Activated T-cell treated with anti-CD3 and anti-CD28 coated beads, Interleukin-2, amount 50 U/mL, for 72 hours (primary cell): ENCODE measurements around the gene XKR8. TPM values are rescaled to one million over a fixed set of nuclear protein-coding genes. Genes with fewer than 3 reads are reported as not detected.

Experiments
- ATAC-seq, 2 donors: fragments of 150-1000 bp; cut with Tn5 transposase; replicated peaks in 1 of 2; 2 replicates each; pipeline ENCODE4 v1.10.0; 2021; ENCODE audit warnings: moderate library complexity in 2 of 2, mild to moderate bottlenecking in 1 of 2
- DNase-seq, 2 donors: peaks; one replicate each; pipeline ENCODE4 v3.0.0; 2021 to 2022; ENCODE audit warnings: mixed read lengths in 1 of 2
- H3K27ac Mint-ChIP-seq: one replicate; pipeline ENCODE4 v1.8.0; 2022; ENCODE audit warnings: mild to moderate bottlenecking, moderate library complexity, mixed read lengths
- H3K27me3 Mint-ChIP-seq: one replicate; pipeline ENCODE4 v1.8.0; 2022; ENCODE audit warnings: low read depth, mixed read lengths
- H3K36me3 Mint-ChIP-seq, 2 donors: one replicate each; pipeline ENCODE4 v1.8.0; 2022; ENCODE audit warnings: mixed read lengths in 2 of 2, mild to moderate bottlenecking in 1 of 2; ENCODE audit not compliant: insufficient read depth in 2 of 2
- H3K4me1 Mint-ChIP-seq: one replicate; pipeline ENCODE4 v1.8.0; 2022; ENCODE audit warnings: low read depth, mixed read lengths
- H3K4me3 Mint-ChIP-seq, 2 donors: one replicate each; pipeline ENCODE4 v1.8.0; 2022; ENCODE audit warnings: mild to moderate bottlenecking in 2 of 2, mixed read lengths in 2 of 2, moderate library complexity in 2 of 2
- H3K9me3 Mint-ChIP-seq, 2 donors: one replicate each; pipeline ENCODE4 v1.8.0; 2022; ENCODE audit warnings: mixed read lengths in 2 of 2
- total RNA-seq, 2 donors: library from RNA; stranded (reverse); gene quantifications; one replicate each; pipeline ENCODE4 v1.2.3, GENCODE V29; 2022

Gene XKR8
- total RNA-seq, 2 donors from 2014 or later: 8.7 to 18.9 TPM

DNA sequence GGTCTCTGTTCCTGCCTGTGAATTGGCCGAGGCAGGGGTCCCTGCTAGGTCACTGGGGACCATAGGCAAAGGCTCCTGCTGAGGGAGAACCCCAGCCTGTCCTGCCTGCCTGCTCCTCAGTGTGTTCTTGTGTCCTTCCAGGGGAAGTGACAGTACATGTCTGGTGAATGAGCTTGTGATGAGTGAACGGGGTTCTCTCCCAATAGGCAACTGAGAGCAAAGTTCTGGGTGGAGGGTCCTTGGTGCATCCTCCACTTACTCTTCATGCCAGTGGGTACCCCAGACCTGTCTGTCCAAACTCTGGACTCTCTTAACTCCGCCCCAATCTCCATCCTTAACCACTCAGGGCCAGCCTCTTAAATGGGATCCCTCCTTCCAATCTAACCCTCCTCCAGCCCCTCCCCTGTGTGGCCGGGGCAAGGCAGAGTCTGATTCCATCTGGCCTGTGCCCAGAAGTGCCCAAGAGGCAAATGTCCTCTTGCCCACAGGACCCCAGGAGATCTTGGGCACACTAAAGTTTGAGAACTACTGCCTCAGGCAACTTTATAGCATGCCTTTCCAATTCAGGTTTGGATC, 2.0 kb downstream of the XKR8 start:
- Mint-ChIP-seq H3K27ac (peak overlapping the region; percentile 26), H3K36me3 (peaks cover 0 to 1% of the 10 kb centered on the region in 2 donors), H3K27me3 (no peaks in the 10 kb centered on the region)

DNA sequence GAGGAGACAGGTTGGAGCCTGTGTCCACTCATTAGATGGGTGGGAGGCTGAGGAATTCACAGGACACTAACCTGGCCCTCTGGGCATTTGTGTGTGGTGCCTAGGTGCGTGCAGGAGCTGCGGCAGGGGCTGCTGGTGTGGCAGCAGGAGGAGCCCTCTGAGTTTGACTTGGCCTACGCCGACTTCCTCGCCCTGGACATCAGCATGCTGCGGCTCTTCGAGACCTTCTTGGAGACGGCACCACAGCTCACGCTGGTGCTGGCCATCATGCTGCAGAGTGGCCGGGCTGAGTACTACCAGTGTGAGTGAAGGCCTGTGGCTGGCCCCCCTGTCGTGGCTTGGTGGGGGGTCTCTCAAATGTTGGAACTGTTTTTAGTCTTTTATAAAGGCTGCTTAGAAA, 3.6 kb downstream of the XKR8 start:
- Mint-ChIP-seq H3K4me1 (peaks cover 33% of the 10 kb centered on the region), H3K36me3 (peaks cover under 1 to 1% of the 10 kb centered on the region in 2 donors), H3K4me3 (no peak overlapping the region), H3K27ac (peak overlapping the region; percentile 70), H3K9me3 (no peaks in the 10 kb centered on the region), H3K27me3 (no peaks in the 10 kb centered on the region)
- ATAC-seq: no peak
- no peak for DNase-seq

More for the DNA sequence above, 2.0 kb downstream of the XKR8 start:
- Mint-ChIP-seq H3K4me1 (peaks cover 23% of the 10 kb centered on the region), H3K9me3 (no peaks in the 10 kb centered on the region), H3K4me3 (peak overlapping the region; percentile 88 to 93)
- ATAC-seq (no peak), DNase-seq (no peak)

DNA sequence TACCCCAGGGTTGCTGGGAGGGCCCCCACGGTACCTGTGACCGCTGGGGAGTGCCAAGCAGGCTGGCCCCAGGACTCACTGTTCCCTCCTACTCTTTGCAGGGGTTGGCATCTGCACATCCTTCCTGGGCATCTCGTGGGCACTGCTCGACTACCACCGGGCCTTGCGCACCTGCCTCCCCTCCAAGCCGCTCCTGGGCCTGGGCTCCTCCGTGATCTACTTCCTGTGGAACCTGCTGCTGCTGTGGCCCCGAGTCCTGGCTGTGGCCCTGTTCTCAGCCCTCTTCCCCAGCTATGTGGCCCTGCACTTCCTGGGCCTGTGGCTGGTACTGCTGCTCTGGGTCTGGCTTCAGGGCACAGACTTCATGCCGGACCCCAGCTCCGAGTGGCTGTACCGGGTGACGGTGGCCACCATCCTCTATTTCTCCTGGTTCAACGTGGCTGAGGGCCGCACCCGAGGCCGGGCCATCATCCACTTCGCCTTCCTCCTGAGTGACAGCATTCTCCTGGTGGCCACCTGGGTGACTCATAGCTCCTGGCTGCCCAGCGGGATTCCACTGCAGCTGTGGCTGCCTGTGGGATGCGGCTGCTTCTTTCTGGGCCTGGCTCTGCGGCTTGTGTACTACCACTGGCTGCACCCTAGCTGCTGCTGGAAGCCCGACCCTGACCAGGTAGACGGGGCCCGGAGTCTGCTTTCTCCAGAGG, 6.8 kb downstream of the XKR8 start:
- ATAC-seq (no peak), DNase-seq (no peak)
- Mint-ChIP-seq H3K27ac (peak overlapping the region; percentile 31), H3K36me3 (peaks cover 0 to 1% of the 10 kb centered on the region in 2 donors), H3K4me3 (no peak overlapping the region), H3K27me3 (no peaks in the 10 kb centered on the region), H3K4me1 (peaks cover 34% of the 10 kb centered on the region), H3K9me3 (no peaks in the 10 kb centered on the region)

DNA sequence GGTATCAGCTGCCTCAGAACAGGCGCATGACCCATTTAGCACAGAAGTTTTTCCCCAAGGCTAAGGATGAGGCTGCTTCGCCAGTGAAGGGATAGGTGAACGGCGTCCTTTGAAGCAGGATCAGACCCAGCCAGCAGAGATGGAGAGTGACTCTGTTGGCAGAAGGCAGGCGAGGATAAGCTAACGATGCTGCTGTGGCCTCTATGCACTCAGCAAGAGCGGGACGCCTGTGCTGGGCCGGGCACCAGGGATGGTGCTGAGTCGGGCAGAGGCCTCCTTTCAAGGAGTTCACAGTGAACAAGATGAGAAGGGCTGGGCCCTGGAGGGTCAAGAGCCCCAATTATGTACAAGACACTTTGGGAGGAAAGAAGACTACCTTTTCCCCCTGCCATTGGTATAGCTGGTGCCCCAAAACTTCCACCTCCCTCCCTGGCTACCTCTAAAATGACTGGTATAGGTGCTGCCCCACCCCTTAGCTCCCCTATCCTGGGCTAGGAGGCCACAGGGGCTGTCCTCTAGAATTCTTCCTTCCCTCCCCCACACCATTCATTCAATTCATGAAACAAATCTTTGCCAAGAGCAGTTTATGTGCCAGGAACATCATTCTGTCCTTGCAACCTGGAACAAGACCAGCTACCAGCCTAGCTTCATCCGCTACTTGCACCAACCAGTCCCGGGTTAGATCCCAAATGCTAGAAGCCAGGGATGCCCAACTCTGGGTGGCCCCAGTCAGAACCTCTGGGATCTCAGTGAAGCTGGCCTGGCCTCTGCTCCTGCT, 7.5 kb downstream of the XKR8 start:
- DNase-seq (no peak), ATAC-seq (no peak)
- Mint-ChIP-seq H3K4me1 (peaks cover 34% of the 10 kb centered on the region), H3K4me3 (peak overlapping the region in 1 of 2 donors; percentile 57), H3K9me3 (no peaks in the 10 kb centered on the region), H3K27me3 (no peaks in the 10 kb centered on the region), H3K36me3 (peaks cover 0 to 1% of the 10 kb centered on the region in 2 donors), H3K27ac (peak overlapping the region; percentile 96)

DNA sequence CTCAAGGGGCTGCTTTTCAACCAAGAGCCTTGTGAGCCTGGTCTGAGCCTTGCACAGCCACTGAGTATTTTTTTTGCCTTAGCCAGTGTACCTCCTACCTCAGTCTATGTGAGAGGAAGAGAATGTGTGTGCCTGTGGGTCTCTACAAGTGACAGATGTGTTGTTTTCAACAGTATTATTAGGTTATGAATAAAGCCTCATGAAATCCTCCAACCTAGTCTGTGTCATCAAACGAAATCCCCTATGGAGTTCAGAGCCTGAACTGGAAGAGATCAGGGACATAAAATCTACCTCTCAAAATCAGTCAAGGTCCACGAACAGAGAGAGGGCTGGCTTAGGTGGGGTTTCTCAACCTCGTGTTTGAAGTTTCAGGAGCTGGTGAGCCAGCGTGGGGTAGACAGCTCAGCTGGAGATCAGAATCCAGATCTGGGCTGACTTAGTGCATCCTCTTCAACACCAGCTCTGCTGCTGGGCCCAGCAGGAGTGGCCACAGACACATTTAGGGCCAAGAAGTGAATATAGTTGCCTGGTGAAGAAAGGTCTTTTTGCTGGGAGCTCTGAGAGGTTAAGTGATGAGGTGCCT, 8.2 kb downstream of the XKR8 start:
- Mint-ChIP-seq H3K27me3 (no peaks in the 10 kb centered on the region), H3K27ac (peak overlapping the region; percentile 96), H3K4me1 (peaks cover 34% of the 10 kb centered on the region), H3K4me3 (peak overlapping the region in 1 of 2 donors; percentile 57), H3K36me3 (peaks cover 0 to 1% of the 10 kb centered on the region in 2 donors), H3K9me3 (no peaks in the 10 kb centered on the region)
- ATAC-seq (peak; percentile 36 to 68), DNase-seq (no peak)

DNA sequence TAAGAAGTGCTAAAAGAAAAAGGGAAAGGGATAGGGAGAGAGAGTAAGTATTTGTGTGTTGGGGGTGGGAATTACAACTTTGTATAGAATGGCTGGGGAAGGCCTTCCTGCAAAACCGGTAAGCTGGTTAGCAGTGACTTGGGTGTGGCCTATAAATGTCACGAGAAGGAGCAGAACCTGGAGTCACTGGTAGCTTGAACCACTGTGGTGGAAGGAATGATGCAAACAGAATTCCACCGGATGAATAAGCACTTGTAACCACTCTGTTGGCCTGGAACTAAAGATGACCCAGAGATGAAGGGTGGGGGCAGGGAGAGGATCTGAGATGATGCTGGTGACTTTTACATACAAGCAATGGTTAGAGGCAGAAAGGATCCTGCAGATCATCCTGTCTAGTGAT, 8.9 kb downstream of the XKR8 start:
- Mint-ChIP-seq H3K4me3 (peak overlapping the region in 1 of 2 donors; percentile 57), H3K27me3 (no peaks in the 10 kb centered on the region), H3K36me3 (peaks cover 0 to 1% of the 10 kb centered on the region in 2 donors), H3K4me1 (peaks cover 34% of the 10 kb centered on the region), H3K9me3 (no peaks in the 10 kb centered on the region), H3K27ac (peak overlapping the region; percentile 96)
- peak in 1 of 2 donors; percentile 36 for DNase-seq
- peak; percentile 30 to 69 for ATAC-seq

DNA sequence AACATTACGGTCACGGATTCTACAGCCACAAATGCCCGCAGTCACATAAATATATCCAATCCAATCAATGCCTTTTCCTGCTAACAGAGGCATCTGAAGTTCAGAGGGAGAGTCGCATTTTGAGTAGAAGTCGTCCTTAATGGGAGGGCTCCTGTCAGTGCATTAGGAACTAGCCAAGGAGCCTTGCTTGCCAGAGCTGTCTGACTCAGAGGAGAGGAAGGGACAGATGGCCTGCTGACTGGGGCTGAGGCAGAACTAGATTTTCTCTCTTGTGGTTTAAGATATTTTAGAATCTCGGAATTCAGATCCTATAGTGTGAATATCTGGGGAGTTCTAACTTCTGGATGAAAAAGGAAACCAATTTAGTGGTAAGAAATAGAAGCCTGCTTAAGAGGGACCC, 10.6 kb downstream of the XKR8 start:
- no peak for DNase-seq
- no peaks in the 10 kb centered on the region for H3K9me3 Mint-ChIP-seq
- peak overlapping the region; percentile 61 for H3K27ac Mint-ChIP-seq
- no peak overlapping the region for H3K4me3 Mint-ChIP-seq
- H3K27me3 Mint-ChIP-seq: no peaks in the 10 kb centered on the region
- no peak for ATAC-seq
- peaks cover 34% of the 10 kb centered on the region for H3K4me1 Mint-ChIP-seq
- H3K36me3 Mint-ChIP-seq: peaks cover 0 to 1% of the 10 kb centered on the region in 2 donors

DNA sequence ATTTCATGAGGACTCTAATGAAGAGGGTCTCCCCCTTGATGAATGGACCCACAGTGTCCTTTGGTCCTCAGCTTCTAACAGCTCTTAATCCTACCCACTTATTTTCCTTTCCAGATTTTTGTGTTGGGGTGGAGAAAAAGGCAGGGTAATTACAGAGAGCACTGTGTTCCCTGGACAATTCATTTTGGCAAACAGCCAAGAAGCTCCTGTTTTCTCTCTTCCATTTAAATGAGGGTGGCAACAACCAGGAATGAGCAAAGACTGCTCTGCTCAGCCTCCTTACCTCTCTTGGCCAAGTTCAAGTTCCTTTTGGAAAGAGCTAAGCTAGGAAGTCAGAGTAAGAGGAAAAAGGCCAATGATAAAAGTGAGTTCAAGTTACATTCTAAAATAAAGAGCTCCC, 11.9 kb downstream of the XKR8 start:
- DNase-seq: no peak
- no peak for ATAC-seq
- H3K27ac Mint-ChIP-seq: no peak overlapping the region
- H3K27me3 Mint-ChIP-seq: no peaks in the 10 kb centered on the region
- H3K36me3 Mint-ChIP-seq: peaks cover 0 to 1% of the 10 kb centered on the region in 2 donors
- no peak overlapping the region for H3K4me3 Mint-ChIP-seq
- H3K4me1 Mint-ChIP-seq: peaks cover 34% of the 10 kb centered on the region
- no peaks in the 10 kb centered on the region for H3K9me3 Mint-ChIP-seq

DNA sequence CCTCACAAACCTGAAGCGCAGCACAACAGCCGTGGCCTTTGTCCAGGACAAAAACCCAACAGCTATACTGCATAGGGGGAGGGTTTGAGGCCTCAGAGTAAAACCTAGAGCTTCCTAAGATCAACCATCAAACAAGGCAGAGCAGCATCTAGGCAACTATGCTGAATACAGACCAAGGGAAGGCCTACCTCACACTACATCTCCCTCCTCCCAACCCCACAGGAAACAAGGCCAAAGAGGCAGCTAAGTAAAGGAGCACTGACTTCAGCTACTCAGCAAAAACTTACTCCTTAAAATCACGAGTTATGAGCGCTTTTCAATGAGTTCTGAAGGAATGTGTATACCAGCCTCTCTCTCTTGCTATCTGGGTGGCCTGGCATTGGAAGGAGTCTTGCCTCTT, 12.4 kb downstream of the XKR8 start:
- H3K27ac Mint-ChIP-seq: no peak overlapping the region
- H3K36me3 Mint-ChIP-seq: peaks cover 1 to 2% of the 10 kb centered on the region in 2 donors
- ATAC-seq: no peak
- no peak overlapping the region for H3K4me3 Mint-ChIP-seq
- no peak for DNase-seq
- no peaks in the 10 kb centered on the region for H3K27me3 Mint-ChIP-seq
- H3K9me3 Mint-ChIP-seq: no peaks in the 10 kb centered on the region
- peaks cover 34% of the 10 kb centered on the region for H3K4me1 Mint-ChIP-seq

DNA sequence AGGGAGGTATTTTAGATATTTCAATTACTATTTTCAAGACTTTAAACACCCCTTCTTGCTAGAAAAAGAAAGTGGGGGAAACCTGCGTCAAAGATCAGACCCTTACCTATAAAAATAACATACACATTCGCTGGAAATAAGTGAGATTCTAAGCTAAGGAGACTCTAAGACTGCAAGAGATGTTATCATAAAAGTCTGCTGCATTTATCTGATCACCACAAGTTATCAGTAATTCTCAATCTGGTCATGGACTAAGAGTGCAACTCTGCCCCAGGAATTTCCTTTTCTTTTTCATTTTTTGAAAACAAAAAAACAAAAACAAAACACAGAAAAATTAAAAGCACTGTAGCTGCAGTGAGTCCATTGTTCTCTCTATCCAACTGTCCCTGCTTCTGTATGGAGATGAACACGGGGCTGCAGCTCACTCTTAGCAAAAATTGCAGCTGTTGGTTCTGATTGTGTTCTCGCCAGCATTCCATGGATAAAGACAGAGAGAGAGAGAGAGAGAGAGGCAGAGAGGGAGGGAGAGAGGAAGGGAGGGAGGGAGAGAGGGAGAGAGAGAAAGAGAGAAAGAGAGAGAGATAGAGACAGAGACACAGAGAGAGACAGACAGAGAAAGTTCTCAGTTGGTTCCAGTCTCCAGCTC, 14.1 kb downstream of the XKR8 start:
- no peak overlapping the region for H3K4me3 Mint-ChIP-seq
- no peaks in the 10 kb centered on the region for H3K9me3 Mint-ChIP-seq
- peaks cover 19% of the 10 kb centered on the region for H3K4me1 Mint-ChIP-seq
- H3K27ac Mint-ChIP-seq: peak overlapping the region; percentile 14
- ATAC-seq (no peak), DNase-seq (no peak)
- H3K36me3 Mint-ChIP-seq: peaks cover 0 to 3% of the 10 kb centered on the region in 2 donors
- H3K27me3 Mint-ChIP-seq: no peaks in the 10 kb centered on the region

DNA sequence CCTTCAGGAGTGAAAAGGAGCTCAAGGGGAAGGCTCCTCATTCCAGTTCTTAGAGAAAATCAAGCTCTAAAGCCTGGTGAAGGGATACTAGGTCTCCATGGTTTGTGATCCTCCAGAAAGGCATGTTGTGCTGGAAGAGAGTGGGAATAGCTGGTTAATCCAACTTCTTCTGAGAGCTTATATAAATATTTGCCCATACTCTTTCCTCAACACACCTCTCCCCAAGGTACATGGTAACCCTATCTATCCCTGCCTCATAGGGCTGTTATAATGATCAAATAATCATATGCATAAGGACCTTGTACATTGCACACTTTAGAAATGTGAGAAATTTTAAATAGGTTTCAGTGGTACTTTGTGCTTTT, 14.6 kb downstream of the XKR8 start:
- Mint-ChIP-seq H3K4me3 (no peak overlapping the region), H3K27ac (no peak overlapping the region), H3K4me1 (peaks cover 15% of the 10 kb centered on the region), H3K36me3 (peaks cover 0 to 3% of the 10 kb centered on the region in 2 donors), H3K9me3 (no peaks in the 10 kb centered on the region), H3K27me3 (no peaks in the 10 kb centered on the region)
- no peak for ATAC-seq
- DNase-seq: no peak

DNA sequence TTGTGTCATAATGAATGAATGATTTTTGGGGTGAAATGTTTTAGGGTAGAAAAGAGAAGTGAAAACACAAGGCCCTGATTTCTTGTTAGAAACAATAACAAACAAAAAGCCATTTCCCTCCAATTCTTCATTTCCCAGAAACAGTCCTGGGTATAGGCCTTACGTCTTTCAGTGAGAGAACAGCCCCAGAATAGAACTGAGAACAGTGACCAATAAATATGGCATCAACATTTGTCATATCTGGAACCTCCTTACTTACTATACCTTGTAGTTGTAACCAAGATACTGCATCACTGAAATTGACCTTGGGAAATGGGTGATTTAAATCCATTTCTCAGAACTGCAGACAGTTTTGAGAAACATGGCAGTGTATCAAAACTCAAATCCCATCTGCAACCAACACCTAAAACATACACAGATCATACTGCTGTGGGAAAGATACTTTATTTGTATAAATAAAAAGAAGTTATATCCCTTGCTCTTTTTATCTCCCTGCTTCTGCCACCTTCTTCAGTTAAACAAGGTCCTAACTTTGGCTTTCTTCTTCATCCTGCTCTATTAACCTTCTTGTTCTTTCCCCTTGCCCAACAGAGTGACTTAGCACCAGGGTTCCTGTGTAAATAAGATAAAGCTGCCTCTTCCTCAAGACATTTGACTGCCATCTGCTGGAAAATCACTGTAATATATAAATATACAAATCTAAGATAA, 19.5 kb downstream of the XKR8 start:
- H3K4me3 Mint-ChIP-seq: no peak overlapping the region
- H3K9me3 Mint-ChIP-seq: no peaks in the 10 kb centered on the region
- no peak overlapping the region for H3K27ac Mint-ChIP-seq
- DNase-seq (no peak), ATAC-seq (peak; percentile 93 to 97)
- H3K27me3 Mint-ChIP-seq: no peaks in the 10 kb centered on the region
- peaks cover 0 to 3% of the 10 kb centered on the region in 2 donors for H3K36me3 Mint-ChIP-seq
- H3K4me1 Mint-ChIP-seq: no peaks in the 10 kb centered on the region
